Panc1 (cell line): ENCODE measurements around the gene LPP. TPM values are rescaled to one million over a fixed set of nuclear protein-coding genes. Genes with fewer than 3 reads are reported as not detected.

Source experiments
- ATAC-seq: fragments of 200-7000 bp; cut with Tn5 transposase; 2 replicates; pipeline ENCODE4 v1.9.1; 2020; ENCODE audit warnings: mild to moderate bottlenecking, moderate library complexity
- BruUV-seq: library from RNA; stranded (reverse); fragments of 400-500 nt; replicated peaks from 2 replicates; lab custom pipeline; 2021; lab: Mats Ljungman, UMichigan
- CTCF ChIA-PET: fragments of 300-600 bp; sonication (Branson Sonifier 250); formaldehyde crosslinking; loops from one replicate; lab custom pipeline; 2022; ENCODE audit warnings: antibody characterized with exemption; lab: Charles Lee
- POLR2A ChIA-PET: fragments of 300-600 bp; sonication (Branson Sonifier 250); formaldehyde crosslinking; loops from one replicate; lab custom pipeline; 2022; ENCODE audit warnings: antibody characterized with exemption; lab: Charles Lee
- DNase-seq: peaks from one replicate; pipeline ENCODE4 v3.0.0-alpha.2; 2010; ENCODE audit warnings: low read depth, low spot score
- H3K27ac ChIP-seq: 2 replicates; pipeline ENCODE4 v1.5.1; 2011; ENCODE audit warnings: mild to moderate bottlenecking, low read length, inconsistent platforms
- H3K27me3 ChIP-seq: fragments of 200-500 bp; sonication (Bioruptor generic); 2 replicates; pipeline ENCODE4 v1.6.0; 2014; ENCODE audit warnings: low read length, inconsistent platforms; ENCODE audit not compliant: control insufficient read depth, insufficient read depth
- H3K36me3 ChIP-seq: fragments of 200-500 bp; sonication (Bioruptor generic); 2 replicates; pipeline ENCODE4 v1.5.1; 2014; ENCODE audit warnings: inconsistent platforms, mild to moderate bottlenecking, low read length, moderate library complexity; ENCODE audit not compliant: control insufficient read depth, insufficient read depth
- H3K4me1 ChIP-seq: 2 replicates; pipeline ENCODE4 v1.5.1; 2011; ENCODE audit warnings: inconsistent platforms, mild to moderate bottlenecking, low read length, moderate library complexity; ENCODE audit not compliant: control insufficient read depth, insufficient read depth
- H3K4me3 ChIP-seq, 2 experiments: 2 replicates each; pipeline ENCODE4 v1.5.1; 2011 to 2012; ENCODE audit warnings: low read depth in 2 of 2, low read length in 2 of 2, mild to moderate bottlenecking in 2 of 2, inconsistent platforms in 1 of 2, moderate library complexity in 1 of 2
- H3K9me3 ChIP-seq: fragments of 200-500 bp; sonication (Bioruptor generic); 2 replicates; pipeline ENCODE4 v1.5.1; 2014; ENCODE audit warnings: low read depth, mild to moderate bottlenecking, inconsistent platforms, low read length, moderate library complexity; ENCODE audit not compliant: control insufficient read depth, insufficient read depth
- POLR2AphosphoS5 ChIP-seq: IDR thresholded peaks from 2 replicates; pipeline ENCODE4 v1.6.1; 2012; ENCODE audit warnings: mild to moderate bottlenecking, low read depth, low read length, moderate library complexity
- SIN3A ChIP-seq: IDR thresholded peaks from 2 replicates; pipeline ENCODE4 v1.6.1; 2012; ENCODE audit warnings: low read depth, mild to moderate bottlenecking, low read length, moderate library complexity, borderline replicate concordance; ENCODE audit not compliant: insufficient read depth
- TCF7L2 ChIP-seq: IDR thresholded peaks from 2 replicates; pipeline ENCODE4 v1.6.1; 2011; ENCODE audit warnings: mild to moderate bottlenecking, low read depth, low read length, inconsistent platforms
- in situ Hi-C: cut with HindIII; loops from 2 replicates; pipeline ENCODE4 v1.10.0; 2016; ENCODE audit warnings: low sequenced_read_pairs, low pct_unique_long_range_greater_than_20kb
- intact Hi-C: fragments of 100-400 bp; cut with micrococcal nuclease; formaldehyde crosslinking; loops from one replicate; pipeline ENCODE4 v1.10.0; 2022; ENCODE audit not compliant: unreplicated experiment
- total RNA-seq: library from RNA; stranded (reverse); gene quantifications from one replicate; pipeline ENCODE4 v1.2.1, GENCODE V29; 2021; ENCODE audit not compliant: unreplicated experiment
- TF ChIP-seq, protein P1 (sequence below), 2 experiments: IDR thresholded peaks; 2 replicates each; pipeline ENCODE4 v1.6.1; 2011 to 2012; ENCODE audit warnings: low read depth in 2 of 2, control low read depth in 1 of 2, low read length in 1 of 2, mild to moderate bottlenecking in 1 of 2, moderate library complexity in 1 of 2; ENCODE audit not compliant: insufficient read depth in 1 of 2
- TF ChIP-seq, protein P2 (sequence below): fragments of 450-650 bp; IDR thresholded peaks from 2 replicates; pipeline ENCODE4 v1.5.1; 2017; ENCODE audit warnings: mild to moderate bottlenecking

Gene LPP
- total RNA-seq, 1 experiment from 2014 or later: 90.0 TPM

DNA sequence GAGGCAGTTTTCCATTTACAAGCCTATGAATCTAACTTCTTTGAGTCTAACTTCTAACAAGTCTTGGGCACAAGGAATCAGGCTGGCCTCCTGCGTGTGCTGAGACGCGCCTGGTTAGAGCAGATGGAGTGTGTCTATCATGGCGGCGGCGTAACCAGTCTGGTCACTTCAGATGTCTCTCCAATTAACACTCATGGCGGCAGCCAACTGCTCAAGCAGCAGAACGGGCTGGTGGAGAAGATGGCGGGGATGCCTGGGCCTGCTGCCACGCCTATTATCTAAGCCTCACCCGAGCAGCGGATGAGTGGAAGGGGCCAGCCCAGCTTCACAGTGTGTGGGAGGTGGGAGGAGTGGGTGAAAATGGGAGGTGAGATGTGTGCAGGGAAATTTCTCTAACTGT lies 771.4 kb downstream of the LPP start:
- DNase-seq (no peak), ATAC-seq (no peak)
- BruUV-seq: no TSS peak
- Histone ChIP-seq H3K9me3 (no peaks in the 10 kb centered on the region), H3K4me3 (no peak overlapping the region), H3K27me3 (no peaks in the 10 kb centered on the region), H3K4me1 (no peaks in the 10 kb centered on the region), H3K36me3 (no peaks in the 10 kb centered on the region), H3K27ac (no peak overlapping the region)
- in situ Hi-C loops (no loop called here), intact Hi-C loops (no loop called here)
- CTCF ChIA-PET: no interaction called here
- POLR2A ChIA-PET: no interaction called here
- TF ChIP-seq, protein P1, sequence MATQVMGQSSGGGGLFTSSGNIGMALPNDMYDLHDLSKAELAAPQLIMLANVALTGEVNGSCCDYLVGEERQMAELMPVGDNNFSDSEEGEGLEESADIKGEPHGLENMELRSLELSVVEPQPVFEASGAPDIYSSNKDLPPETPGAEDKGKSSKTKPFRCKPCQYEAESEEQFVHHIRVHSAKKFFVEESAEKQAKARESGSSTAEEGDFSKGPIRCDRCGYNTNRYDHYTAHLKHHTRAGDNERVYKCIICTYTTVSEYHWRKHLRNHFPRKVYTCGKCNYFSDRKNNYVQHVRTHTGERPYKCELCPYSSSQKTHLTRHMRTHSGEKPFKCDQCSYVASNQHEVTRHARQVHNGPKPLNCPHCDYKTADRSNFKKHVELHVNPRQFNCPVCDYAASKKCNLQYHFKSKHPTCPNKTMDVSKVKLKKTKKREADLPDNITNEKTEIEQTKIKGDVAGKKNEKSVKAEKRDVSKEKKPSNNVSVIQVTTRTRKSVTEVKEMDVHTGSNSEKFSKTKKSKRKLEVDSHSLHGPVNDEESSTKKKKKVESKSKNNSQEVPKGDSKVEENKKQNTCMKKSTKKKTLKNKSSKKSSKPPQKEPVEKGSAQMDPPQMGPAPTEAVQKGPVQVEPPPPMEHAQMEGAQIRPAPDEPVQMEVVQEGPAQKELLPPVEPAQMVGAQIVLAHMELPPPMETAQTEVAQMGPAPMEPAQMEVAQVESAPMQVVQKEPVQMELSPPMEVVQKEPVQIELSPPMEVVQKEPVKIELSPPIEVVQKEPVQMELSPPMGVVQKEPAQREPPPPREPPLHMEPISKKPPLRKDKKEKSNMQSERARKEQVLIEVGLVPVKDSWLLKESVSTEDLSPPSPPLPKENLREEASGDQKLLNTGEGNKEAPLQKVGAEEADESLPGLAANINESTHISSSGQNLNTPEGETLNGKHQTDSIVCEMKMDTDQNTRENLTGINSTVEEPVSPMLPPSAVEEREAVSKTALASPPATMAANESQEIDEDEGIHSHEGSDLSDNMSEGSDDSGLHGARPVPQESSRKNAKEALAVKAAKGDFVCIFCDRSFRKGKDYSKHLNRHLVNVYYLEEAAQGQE (IDR thresholded peaks at IDR 0.05; ENCODE audit: insufficient read depth in 1 of 2, low read depth in 2 of 2, low read length in 1 of 2): no peak
- TF ChIP-seq TCF7L2 (no peak), POLR2AphosphoS5 (no peak), SIN3A (no peak)
- TF ChIP-seq, protein P2, sequence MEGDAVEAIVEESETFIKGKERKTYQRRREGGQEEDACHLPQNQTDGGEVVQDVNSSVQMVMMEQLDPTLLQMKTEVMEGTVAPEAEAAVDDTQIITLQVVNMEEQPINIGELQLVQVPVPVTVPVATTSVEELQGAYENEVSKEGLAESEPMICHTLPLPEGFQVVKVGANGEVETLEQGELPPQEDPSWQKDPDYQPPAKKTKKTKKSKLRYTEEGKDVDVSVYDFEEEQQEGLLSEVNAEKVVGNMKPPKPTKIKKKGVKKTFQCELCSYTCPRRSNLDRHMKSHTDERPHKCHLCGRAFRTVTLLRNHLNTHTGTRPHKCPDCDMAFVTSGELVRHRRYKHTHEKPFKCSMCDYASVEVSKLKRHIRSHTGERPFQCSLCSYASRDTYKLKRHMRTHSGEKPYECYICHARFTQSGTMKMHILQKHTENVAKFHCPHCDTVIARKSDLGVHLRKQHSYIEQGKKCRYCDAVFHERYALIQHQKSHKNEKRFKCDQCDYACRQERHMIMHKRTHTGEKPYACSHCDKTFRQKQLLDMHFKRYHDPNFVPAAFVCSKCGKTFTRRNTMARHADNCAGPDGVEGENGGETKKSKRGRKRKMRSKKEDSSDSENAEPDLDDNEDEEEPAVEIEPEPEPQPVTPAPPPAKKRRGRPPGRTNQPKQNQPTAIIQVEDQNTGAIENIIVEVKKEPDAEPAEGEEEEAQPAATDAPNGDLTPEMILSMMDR: no peak

DNA sequence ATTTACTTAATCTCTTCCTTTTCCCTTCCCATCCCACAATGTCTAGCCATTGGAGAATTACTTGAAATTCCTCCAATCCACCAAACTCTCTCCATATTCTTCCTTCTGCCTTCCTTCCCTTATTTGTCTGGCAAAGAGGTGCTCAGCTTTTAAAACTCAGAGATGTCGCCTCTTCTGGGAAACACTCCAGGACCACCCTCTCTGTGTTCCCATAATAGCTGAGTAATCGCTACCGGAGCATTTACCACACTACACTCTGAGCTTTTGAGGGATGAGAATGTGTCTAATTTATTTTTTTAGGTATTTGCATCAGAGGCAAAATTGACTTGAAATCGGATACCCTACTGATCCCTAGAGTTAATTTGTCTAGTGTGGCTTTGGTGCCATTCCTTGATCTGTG lies 772.2 kb downstream of the LPP start:
- Histone ChIP-seq H3K4me1 (no peaks in the 10 kb centered on the region), H3K4me3 (no peak overlapping the region), H3K27ac (no peak overlapping the region), H3K36me3 (no peaks in the 10 kb centered on the region), H3K27me3 (no peaks in the 10 kb centered on the region), H3K9me3 (no peaks in the 10 kb centered on the region)
- ATAC-seq (no peak), DNase-seq (no peak)
- no peak for TF ChIP-seq TCF7L2
- no peak for TF ChIP-seq POLR2AphosphoS5
- TF ChIP-seq, protein P1 (IDR thresholded peaks at IDR 0.05; ENCODE audit: insufficient read depth in 1 of 2, low read depth in 2 of 2, low read length in 1 of 2): no peak
- no peak for TF ChIP-seq SIN3A
- TF ChIP-seq, protein P2: no peak
- CTCF ChIA-PET: no interaction called here
- intact Hi-C loops: no loop called here
- in situ Hi-C loops: no loop called here
- BruUV-seq: no TSS peak
- POLR2A ChIA-PET: no interaction called here
